K562 (cell line): ENCODE measurements around the gene CHAF1A. TPM values are rescaled to one million over a fixed set of nuclear protein-coding genes. Genes with fewer than 3 reads are reported as not detected.

ENCODE experiments used
- ATAC-seq: fragments of 200-7000 bp; cut with Tn5 transposase; 3 replicates; pipeline ENCODE4 v1.9.1; 2020; ENCODE audit warnings: moderate library complexity
- BruUV-seq: library from RNA; stranded (reverse); fragments of 400-500 nt; replicated peaks from 2 replicates; lab custom pipeline; 2021; lab: Mats Ljungman, UMichigan
- CTCF ChIA-PET: fragments of 300-600 bp; formaldehyde crosslinking; extraction: SDS; loops from one replicate; lab custom pipeline; 2021; ENCODE audit warnings: low intra/inter-chr PET ratio; lab: Yijun Ruan, JAX
- POLR2A ChIA-PET: fragments of 300-600, 350-650 bp; sonication (Branson Sonifier 250); formaldehyde crosslinking; extraction: SDS; loops from one replicate; lab custom pipeline; 2021; ENCODE audit warnings: antibody characterized with exemption, inconsistent platforms; lab: Yijun Ruan, JAX
- DNase-seq, 4 experiments: peaks; one replicate each; pipeline versions ENCODE4 v3.0.0 to v3.0.0-alpha.2; 2011 to 2018; ENCODE audit warnings: low spot score in 3 of 4, mixed read lengths in 3 of 4; ENCODE audit errors: extremely low read depth in 1 of 4
- FAIRE-seq: peaks from 2 replicates; lab custom pipeline; 2011; peaks lifted over from hg19 to GRCh38; lab: Jason Lieb, UNC
- H2AFZ ChIP-seq: 2 replicates; pipeline ENCODE4 v1.6.0; 2011; ENCODE audit warnings: low read depth, low read length, control low read depth, inconsistent platforms
- H3K27ac ChIP-seq: fragments of 200-600 bp; 3 replicates; pipeline ENCODE4 v1.8.0; 2011; ENCODE audit warnings: low read depth, mild to moderate bottlenecking, control low read depth, inconsistent platforms, low read length, moderate library complexity, mixed read lengths; ENCODE audit errors: extremely low read depth
- H3K27me3 ChIP-seq, 2 experiments: fragments of 300-600 bp in 1 of 2; 2 replicates in 1 of 2; 3 replicates in 1 of 2; pipeline versions ENCODE4 v1.6.0 to v1.8.0; 2011; ENCODE audit warnings: inconsistent platforms in 2 of 2, low read length in 2 of 2, mild to moderate bottlenecking in 1 of 2, mixed read lengths in 1 of 2, moderate library complexity in 1 of 2; ENCODE audit not compliant: control insufficient read depth in 2 of 2, insufficient read depth in 2 of 2
- H3K36me3 ChIP-seq: fragments of 300-600 bp; 3 replicates; pipeline ENCODE4 v1.8.0; 2011; ENCODE audit warnings: mild to moderate bottlenecking, low read length, inconsistent platforms; ENCODE audit not compliant: control insufficient read depth, insufficient read depth
- H3K4me1 ChIP-seq, 2 experiments: fragments of 200-600 bp in 1 of 2; replicated peaks in 1 of 2; 2 replicates in 1 of 2; 3 replicates in 1 of 2; pipeline versions ENCODE4 v1.5.1 to v1.8.0; 2011; ENCODE audit warnings: inconsistent platforms in 2 of 2, low read length in 2 of 2, mild to moderate bottlenecking in 1 of 2, mixed read lengths in 1 of 2, moderate library complexity in 1 of 2; ENCODE audit not compliant: control insufficient read depth in 2 of 2, insufficient read depth in 2 of 2
- H3K4me2 ChIP-seq: 2 replicates; pipeline ENCODE4 v1.6.1; 2011; ENCODE audit warnings: low read length, control low read depth, inconsistent platforms, mixed read lengths; ENCODE audit not compliant: insufficient read depth
- H3K4me3 ChIP-seq: fragments of 200-600 bp; sonication (generic), shearing (Covaris generic); 2 replicates; pipeline ENCODE4 v1.5.1; 2016; ENCODE audit warnings: control low read depth, inconsistent platforms
- H3K79me2 ChIP-seq: fragments of 200-600 bp; 3 replicates; pipeline ENCODE4 v1.8.0; 2011; ENCODE audit warnings: low read length, inconsistent platforms; ENCODE audit not compliant: control insufficient read depth, insufficient read depth
- H3K9ac ChIP-seq, 2 experiments: 2 replicates each; pipeline versions ENCODE4 v1.6.0 to v1.6.1; 2011; ENCODE audit warnings: low read depth in 2 of 2, low read length in 2 of 2, control low read depth in 1 of 2, inconsistent platforms in 1 of 2, mild to moderate bottlenecking in 1 of 2, mixed read lengths in 1 of 2; ENCODE audit not compliant: insufficient read depth in 1 of 2
- H3K9me1 ChIP-seq: one replicate; pipeline ENCODE4 v1.6.0; 2011; ENCODE audit warnings: inconsistent platforms, mild to moderate bottlenecking, low read length, moderate library complexity; ENCODE audit not compliant: control insufficient read depth, insufficient read depth
- H3K9me3 ChIP-seq: replicated peaks from 2 replicates; pipeline ENCODE4 v1.5.1; 2011; ENCODE audit warnings: low read depth, low read length, inconsistent platforms; ENCODE audit not compliant: control insufficient read depth, insufficient read depth
- H4K20me1 ChIP-seq: replicated peaks from 2 replicates; pipeline ENCODE4 v1.6.1; 2011; ENCODE audit warnings: low read length, inconsistent platforms, mixed read lengths; ENCODE audit not compliant: control insufficient read depth, insufficient read depth
- ADNP ChIP-seq: fragments of 200-800 bp; sonication (Bioruptor generic); IDR thresholded peaks from 2 replicates; pipeline ENCODE4 v1.6.1; 2016; ENCODE audit warnings: missing genetic modification characterization, missing compliant biosample characterization
- CEBPB ChIP-seq: fragments of 450-650 bp; IDR thresholded peaks from 2 replicates; pipeline ENCODE4 v1.6.1; 2016; ENCODE audit warnings: missing genetic modification characterization, missing compliant biosample characterization
- CHD4 ChIP-seq: fragments of 200-600 bp; sonication (generic); IDR thresholded peaks from 3 replicates; pipeline ENCODE4 v1.6.1; 2012; ENCODE audit warnings: low read depth, mild to moderate bottlenecking, mixed read lengths, low read length, inconsistent platforms; ENCODE audit not compliant: insufficient read depth, insufficient replicate concordance, poor library complexity, severe bottlenecking
- ELF4 ChIP-seq: fragments of 450-650 bp; formaldehyde crosslinking; IDR thresholded peaks from 2 replicates; pipeline ENCODE4 v1.4.0; 2022; ENCODE audit warnings: missing genetic modification characterization
- EZH2 ChIP-seq: IDR thresholded peaks from 2 replicates; pipeline ENCODE4 v1.6.1; 2012; ENCODE audit warnings: low read depth, mild to moderate bottlenecking, inconsistent platforms, low read length, borderline replicate concordance
- FOXP1 ChIP-seq: sonication (generic); formaldehyde crosslinking; IDR thresholded peaks from 2 replicates; pipeline ENCODE4 v1.8.0; 2022; ENCODE audit warnings: mild to moderate bottlenecking, missing genetic modification reagents
- HCFC1 ChIP-seq: IDR thresholded peaks from 2 replicates; pipeline ENCODE4 v1.6.1; 2012; ENCODE audit warnings: low read depth, low read length, improper control_type of control experiment
- MAZ ChIP-seq, 2 experiments: fragments of 450-650 bp in 1 of 2; sonication (generic) in 1 of 2; formaldehyde crosslinking; IDR thresholded peaks in 1 of 2; conservative IDR thresholded peaks in 1 of 2; 2 replicates each; pipeline versions ENCODE4 v1.4.0 to v1.5.0; 2020; ENCODE audit warnings: mild to moderate bottlenecking in 1 of 2, missing genetic modification reagents in 1 of 2
- NELFE ChIP-seq: IDR thresholded peaks from 2 replicates; pipeline ENCODE4 v1.6.1; 2011; ENCODE audit warnings: mild to moderate bottlenecking; ENCODE audit not compliant: insufficient read depth, insufficient read length
- NRF1 ChIP-seq, 2 experiments: fragments of 450-650 bp; IDR thresholded peaks in 1 of 2; conservative IDR thresholded peaks in 1 of 2; 2 replicates each; pipeline ENCODE4 v1.6.1; 2014; ENCODE audit warnings: mild to moderate bottlenecking in 2 of 2
- PCBP1 ChIP-seq: fragments of 200-400 bp; formaldehyde crosslinking; IDR thresholded peaks from 2 replicates; pipeline ENCODE4 v1.6.1; 2018; ENCODE audit warnings: mild to moderate bottlenecking, low read depth, low read length; ENCODE audit not compliant: poor library complexity, severe bottlenecking
- ZNF143 ChIP-seq: sonication (generic); formaldehyde crosslinking; IDR thresholded peaks from 2 replicates; pipeline ENCODE4 v1.9.0; 2022; ENCODE audit warnings: mild to moderate bottlenecking, missing genetic modification reagents
- ZNF699 ChIP-seq: fragments of 250-450 bp; sonication (Bioruptor Pico); IDR thresholded peaks from 2 replicates; pipeline ENCODE4 v1.8.0; 2021; ENCODE audit warnings: mild to moderate bottlenecking, moderate library complexity; ENCODE audit not compliant: insufficient replicate concordance
- ZSCAN29 ChIP-seq: fragments of 450-650 bp; IDR thresholded peaks from 2 replicates; pipeline ENCODE4 v1.6.1; 2017
- WGBS: fragments of 100-300 bp; shearing (Covaris generic); methylation state at CpG from one replicate; pipeline ENCODE4 v1.1.6; 2016; ENCODE audit warnings: low coverage, mixed read lengths; ENCODE audit not compliant: insufficient coverage; ENCODE audit errors: missing lambda C conversion rate; 5-methylcytosine and 5-hydroxymethylcytosine counted together
- in situ Hi-C: fragments of 300-500 bp; cut with MboI; formaldehyde crosslinking; loops from 4 replicates; pipeline ENCODE4 v1.15.0; 2018; ENCODE audit warnings: inconsistent platforms, mixed read lengths
- intact Hi-C: fragments of 100-400 bp; cut with micrococcal nuclease; formaldehyde crosslinking; loops from 2 replicates; pipeline ENCODE4 v1.14.2; 2022
- polyA plus RNA-seq, 8 experiments: library from polyadenylated mRNA; depleted of rRNA in 4 of 8; stranded (reverse) in 5 of 8; unstranded in 3 of 8; fragments of >200 nt; fragmentation: Nextera tagmentation in 2 of 8; fragmentation: Illumina TruSeq in 1 of 8; extraction: Ambion mirVana in 2 of 8; extraction: Trizol in 1 of 8; gene quantifications; 2 replicates each; pipeline versions ENCODE4 v1.2.1 to v1.2.3, GENCODE V29; 2011 to 2014; ENCODE audit warnings: inconsistent platforms in 1 of 8, missing spikeins in 1 of 8
- total RNA-seq, 7 experiments: library from RNA; depleted of rRNA in 6 of 7; stranded (reverse); fragments of >200 nt in 6 of 7; fragmentation: Illumina TruSeq in 2 of 7; extraction: Trizol in 2 of 7; gene quantifications; 2 replicates each; pipeline versions ENCODE4 v1.2.1 to v1.2.3, GENCODE V29; 2011 to 2021; ENCODE audit warnings: low replicate concordance in 1 of 7
- TF ChIP-seq, protein P1 (sequence below): fragments of 250-450 bp; sonication (Bioruptor Pico); IDR thresholded peaks from 2 replicates; pipeline ENCODE4 v1.8.0; 2021; ENCODE audit warnings: borderline replicate concordance, mild to moderate bottlenecking, moderate library complexity; ENCODE audit not compliant: poor library complexity, severe bottlenecking
- TF ChIP-seq, protein P2 (sequence below): sonication (generic); IDR thresholded peaks from 2 replicates; pipeline ENCODE4 v1.6.1; 2016
- TF ChIP-seq, protein P3 (sequence below), 3 experiments: IDR thresholded peaks in 2 of 3; conservative IDR thresholded peaks in 1 of 3; 2 replicates each; pipeline ENCODE4 v1.5.1; 2011 to 2012; ENCODE audit warnings: low read length in 3 of 3, mild to moderate bottlenecking in 3 of 3, control low read depth in 2 of 3, improper control_type of control experiment in 1 of 3, inconsistent platforms in 1 of 3, low read depth in 1 of 3, mixed read lengths in 1 of 3, moderate library complexity in 1 of 3; ENCODE audit not compliant: insufficient read depth in 2 of 3

CHAF1A gene
- total and polyA plus RNA-seq, 9 of the 15 experiments (the other 6 are each of a cell fraction or from before 2014, with no cell fraction given) = 1.6 to 86.9 (median 45.2) TPM

DNA sequence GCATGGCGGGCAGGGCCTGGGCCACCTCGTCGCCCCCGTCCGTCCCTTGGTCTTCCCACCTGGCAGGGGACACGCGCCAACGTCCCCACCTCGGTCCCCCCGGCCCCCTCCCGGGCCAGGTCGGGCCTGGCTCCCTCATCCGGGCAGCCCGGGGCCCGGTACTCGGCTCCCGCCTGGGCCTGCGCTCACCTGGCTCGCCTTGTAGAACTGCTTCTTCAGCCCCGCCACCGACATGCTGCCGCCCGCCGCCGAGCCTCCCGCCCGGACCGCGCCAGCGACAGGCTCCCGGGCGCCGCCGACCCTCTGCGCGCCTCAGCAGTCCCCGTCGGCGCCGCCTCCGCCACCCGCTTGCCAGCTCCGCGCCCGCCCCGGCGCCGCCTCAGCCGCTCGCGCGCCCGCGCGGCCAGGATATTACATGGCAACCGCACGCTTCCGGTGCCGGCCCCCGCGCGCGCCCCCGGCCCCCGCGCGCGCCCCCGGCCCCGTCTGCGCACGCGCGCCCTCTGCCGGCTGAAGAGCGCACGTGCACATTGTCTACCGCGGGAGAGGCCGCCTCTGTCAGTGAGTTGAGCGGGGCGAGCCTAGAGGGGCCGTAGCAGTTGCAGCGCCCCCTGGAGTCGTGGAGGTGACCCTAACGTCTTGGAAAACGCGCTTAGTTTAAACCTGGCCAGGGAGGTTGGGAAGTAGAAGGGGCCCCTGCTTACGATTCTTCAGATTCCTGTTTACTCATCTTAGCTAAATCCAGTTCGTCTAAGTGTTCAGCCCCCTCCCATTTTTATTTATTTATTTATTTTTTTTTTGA is 2.1 kb upstream of the CHAF1A start, which contains the start of gene SH3GL1:
TSS of gene SH3GL1 (minus strand) at position 413 of the 802 bp plus-strand sequence. CDS start at position 234, 179 bp downstream.
- BruUV-seq = no TSS peak
- H4K20me1 ChIP-seq = peaks cover 32% of the 10 kb centered on the region
- under 1% methylated on average over 28 of the region's 90 CpGs for WGBS
- H3K36me3 ChIP-seq = peaks cover 46% of the 10 kb centered on the region
- in situ Hi-C loops (no loop called here), intact Hi-C loops (loop anchor here (1.0 to 5.0 kb wide), 3 partner anchors 25 to 237 kb away; partner anchors contain the start of gene TNFAIP8L1)
- H3K27me3 ChIP-seq = no peaks in the 10 kb centered on the region
- H3K9me1 ChIP-seq = peaks cover 5% of the 10 kb centered on the region
- peak within 1 kb of the TSS; percentile 98 for H3K4me2 ChIP-seq
- POLR2A ChIA-PET = interaction anchor here (0.6 to 1.0 kb wide), 4 partner anchors 25 to 1257 kb away, joined by 3 to 7 read pairs (median 4); no protein-coding TSS in a partner anchor
- H3K27ac ChIP-seq = peak within 1 kb of the TSS; percentile 94
- DNase-seq (peak; percentile 80 to 95 (median 86)), FAIRE-seq (peak; percentile 87), ATAC-seq (peak; percentile 54)
- H3K4me3 ChIP-seq = peak within 1 kb of the TSS; percentile 99
- no peaks in the 10 kb centered on the region for H3K9me3 ChIP-seq
- H2AFZ ChIP-seq = peak within 1 kb of the TSS; percentile 79
- H3K79me2 ChIP-seq = peaks cover 87% of the 10 kb centered on the region
- peaks cover 22 to 23% of the 10 kb centered on the region in 2 experiments; a peak in 4 of 5 replicates for H3K4me1 ChIP-seq
- H3K9ac ChIP-seq = peak within 1 kb of the TSS; percentile 94 to 97
- CTCF ChIA-PET = interaction anchor here (0.7 to 3.9 kb wide), 4 partner anchors 25 to 158 kb away, joined by 3 to 49 read pairs (median 4); no protein-coding TSS in a partner anchor
- no peak for TF ChIP-seq PCBP1
- TF ChIP-seq CEBPB (tag) = no peak
- TF ChIP-seq CHD4 = no peak
- no peak for TF ChIP-seq ELF4 (CRISPR knock-in tag)
- 0 out of 2 replicates have a peak, but pooled peaks have one; percentile 46 for TF ChIP-seq ZNF143 (CRISPR knock-in tag)
- peak; percentile 28 to 89; a peak in 3 of 4 replicates for TF ChIP-seq MAZ (CRISPR knock-in tag; conservative IDR thresholded peaks at IDR 0.05 in 1 of 2, IDR thresholded peaks at IDR 0.05 in 1 of 2)
- no peak for TF ChIP-seq EZH2
- no peak for TF ChIP-seq NELFE
- TF ChIP-seq FOXP1 = peak; percentile 58; the same call in 1 of the 2 replicates
- peak; percentile 80 for TF ChIP-seq HCFC1
- TF ChIP-seq, protein P1, sequence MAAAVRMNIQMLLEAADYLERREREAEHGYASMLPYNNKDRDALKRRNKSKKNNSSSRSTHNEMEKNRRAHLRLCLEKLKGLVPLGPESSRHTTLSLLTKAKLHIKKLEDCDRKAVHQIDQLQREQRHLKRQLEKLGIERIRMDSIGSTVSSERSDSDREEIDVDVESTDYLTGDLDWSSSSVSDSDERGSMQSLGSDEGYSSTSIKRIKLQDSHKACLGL = no peak
- TF ChIP-seq NRF1 (conservative IDR thresholded peaks at IDR 0.05 in 1 of 2, IDR thresholded peaks at IDR 0.05 in 1 of 2) = peak in 1 of 2 experiments; percentile 25; a peak in 1 of 4 replicates
- TF ChIP-seq ZSCAN29 = no peak
- TF ChIP-seq, protein P2, sequence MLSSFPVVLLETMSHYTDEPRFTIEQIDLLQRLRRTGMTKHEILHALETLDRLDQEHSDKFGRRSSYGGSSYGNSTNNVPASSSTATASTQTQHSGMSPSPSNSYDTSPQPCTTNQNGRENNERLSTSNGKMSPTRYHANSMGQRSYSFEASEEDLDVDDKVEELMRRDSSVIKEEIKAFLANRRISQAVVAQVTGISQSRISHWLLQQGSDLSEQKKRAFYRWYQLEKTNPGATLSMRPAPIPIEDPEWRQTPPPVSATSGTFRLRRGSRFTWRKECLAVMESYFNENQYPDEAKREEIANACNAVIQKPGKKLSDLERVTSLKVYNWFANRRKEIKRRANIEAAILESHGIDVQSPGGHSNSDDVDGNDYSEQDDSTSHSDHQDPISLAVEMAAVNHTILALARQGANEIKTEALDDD = no peak
- no peak for TF ChIP-seq ZNF699 (CRISPR knock-in tag)
- no peak for TF ChIP-seq ADNP (tag)
- TF ChIP-seq, protein P3, sequence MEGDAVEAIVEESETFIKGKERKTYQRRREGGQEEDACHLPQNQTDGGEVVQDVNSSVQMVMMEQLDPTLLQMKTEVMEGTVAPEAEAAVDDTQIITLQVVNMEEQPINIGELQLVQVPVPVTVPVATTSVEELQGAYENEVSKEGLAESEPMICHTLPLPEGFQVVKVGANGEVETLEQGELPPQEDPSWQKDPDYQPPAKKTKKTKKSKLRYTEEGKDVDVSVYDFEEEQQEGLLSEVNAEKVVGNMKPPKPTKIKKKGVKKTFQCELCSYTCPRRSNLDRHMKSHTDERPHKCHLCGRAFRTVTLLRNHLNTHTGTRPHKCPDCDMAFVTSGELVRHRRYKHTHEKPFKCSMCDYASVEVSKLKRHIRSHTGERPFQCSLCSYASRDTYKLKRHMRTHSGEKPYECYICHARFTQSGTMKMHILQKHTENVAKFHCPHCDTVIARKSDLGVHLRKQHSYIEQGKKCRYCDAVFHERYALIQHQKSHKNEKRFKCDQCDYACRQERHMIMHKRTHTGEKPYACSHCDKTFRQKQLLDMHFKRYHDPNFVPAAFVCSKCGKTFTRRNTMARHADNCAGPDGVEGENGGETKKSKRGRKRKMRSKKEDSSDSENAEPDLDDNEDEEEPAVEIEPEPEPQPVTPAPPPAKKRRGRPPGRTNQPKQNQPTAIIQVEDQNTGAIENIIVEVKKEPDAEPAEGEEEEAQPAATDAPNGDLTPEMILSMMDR (IDR thresholded peaks at IDR 0.05 in 2 of 3, conservative IDR thresholded peaks at IDR 0.05 in 1 of 3; ENCODE audit: insufficient read depth in 2 of 3, low read depth in 1 of 3, low read length in 3 of 3) = peak; percentile 93 to 98 (median 98)
